Cerebellar nuclear complex (tissue), 1 donor: Measurements from ENCODE around the gene DNAJA2.

ENCODE experiments used
- DNase-seq, 2 experiments: peaks; one replicate each; lab custom pipeline; 2025; lab: John Stamatoyannopoulos, UW

Gene DNAJA2

DNA sequence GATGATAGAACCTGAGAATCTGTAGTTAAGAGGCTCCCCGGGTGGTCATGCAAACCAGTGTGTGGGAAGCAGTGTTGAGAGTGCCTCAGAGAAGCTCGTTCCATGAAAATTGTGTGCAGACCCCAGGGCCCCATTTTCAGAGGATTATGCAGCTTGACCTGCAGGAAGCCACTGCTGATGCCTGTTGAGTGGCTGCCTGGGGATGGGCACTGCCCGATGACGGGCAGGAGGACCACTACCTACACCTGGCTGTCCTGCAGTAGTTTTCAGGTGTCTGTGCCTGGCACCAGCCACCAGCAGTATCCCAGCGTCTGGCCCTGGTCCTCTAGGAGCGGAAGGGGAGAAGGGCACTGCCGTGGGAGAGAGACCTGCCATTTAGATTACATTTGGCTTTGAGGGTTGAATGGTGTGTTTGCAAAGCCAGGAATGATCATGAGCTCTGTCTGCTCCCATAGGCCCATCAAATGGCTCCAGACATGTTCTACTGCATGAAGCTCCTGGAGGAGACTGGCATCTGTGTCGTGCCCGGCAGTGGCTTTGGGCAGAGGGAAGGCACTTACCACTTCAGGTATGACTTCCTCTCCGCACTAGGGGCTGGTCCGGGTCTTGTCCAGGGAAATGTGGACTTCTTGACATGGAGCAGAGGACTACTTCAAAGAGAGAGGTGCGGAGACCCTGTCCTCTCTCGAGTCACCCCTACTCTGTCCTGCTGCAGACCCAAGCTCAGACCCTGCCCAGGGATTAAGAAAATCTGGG is 46.8 kb downstream of the DNAJA2 start:
- no peak for DNase-seq

- DNase-seq: no peak
Observed at GRCh38 chr16:46924402-46924801, 49.1 kb downstream of the DNAJA2 start.

DNA sequence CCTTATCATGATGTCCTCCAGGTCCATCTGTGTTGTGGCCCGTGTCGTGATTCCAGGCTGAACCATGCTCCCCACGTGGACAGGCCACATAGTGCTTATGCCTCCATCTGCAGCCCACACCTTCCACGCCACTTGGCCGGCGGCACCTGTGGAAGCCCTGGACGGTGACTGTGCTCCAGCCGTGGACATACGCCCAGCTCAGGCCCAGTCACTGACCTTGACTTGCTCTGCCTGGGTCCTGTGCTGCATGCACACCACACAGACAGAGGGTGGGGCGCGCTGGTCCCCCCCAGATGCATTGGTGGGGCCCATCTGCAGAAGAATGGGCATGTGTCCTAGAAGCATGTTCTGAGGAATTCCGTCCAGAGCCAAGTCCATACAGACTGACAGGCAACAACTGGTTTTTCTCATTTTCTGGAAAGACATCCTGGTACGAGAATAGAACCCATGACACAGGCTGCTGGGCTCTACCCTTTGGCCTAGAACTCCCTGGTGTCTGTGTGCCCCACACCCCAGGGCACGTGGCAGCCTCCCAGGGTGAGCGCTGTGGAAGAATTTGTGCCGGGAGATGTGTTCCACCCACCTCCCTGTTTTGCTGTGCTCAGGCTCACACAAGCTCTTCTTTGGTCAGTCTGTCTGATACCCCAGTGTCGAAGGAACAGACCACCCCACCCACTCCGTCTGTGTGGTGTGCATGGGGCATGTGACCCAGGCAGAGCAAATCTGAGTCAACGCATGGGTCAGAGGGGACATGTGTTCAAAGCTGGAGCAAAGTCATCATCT is 49.8 kb downstream of the DNAJA2 start:
- no peak for DNase-seq

DNA sequence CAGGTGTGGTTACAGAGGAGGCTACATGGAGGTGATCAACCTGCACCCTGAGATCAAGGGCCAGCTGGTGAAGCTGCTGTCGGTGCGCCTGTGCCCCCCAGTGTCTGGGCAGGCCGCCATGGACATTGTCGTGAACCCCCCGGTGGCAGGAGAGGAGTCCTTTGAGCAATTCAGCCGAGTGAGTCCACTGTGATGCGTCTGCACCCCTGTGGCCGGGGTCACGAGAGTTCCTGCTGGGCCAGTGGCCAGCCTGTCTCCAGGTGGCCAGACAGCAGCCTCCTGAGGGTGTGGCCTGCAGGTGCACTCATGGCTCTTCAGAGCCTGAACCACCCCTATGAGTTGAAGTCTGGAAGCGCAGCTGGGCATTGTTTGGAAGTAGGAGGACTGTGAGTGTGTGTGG is 51.2 kb downstream of the DNAJA2 start:
- DNase-seq: no peak

- no peak for DNase-seq
Observed at GRCh38 chr16:46920402-46921068, 52.9 kb downstream of the DNAJA2 start.

DNA sequence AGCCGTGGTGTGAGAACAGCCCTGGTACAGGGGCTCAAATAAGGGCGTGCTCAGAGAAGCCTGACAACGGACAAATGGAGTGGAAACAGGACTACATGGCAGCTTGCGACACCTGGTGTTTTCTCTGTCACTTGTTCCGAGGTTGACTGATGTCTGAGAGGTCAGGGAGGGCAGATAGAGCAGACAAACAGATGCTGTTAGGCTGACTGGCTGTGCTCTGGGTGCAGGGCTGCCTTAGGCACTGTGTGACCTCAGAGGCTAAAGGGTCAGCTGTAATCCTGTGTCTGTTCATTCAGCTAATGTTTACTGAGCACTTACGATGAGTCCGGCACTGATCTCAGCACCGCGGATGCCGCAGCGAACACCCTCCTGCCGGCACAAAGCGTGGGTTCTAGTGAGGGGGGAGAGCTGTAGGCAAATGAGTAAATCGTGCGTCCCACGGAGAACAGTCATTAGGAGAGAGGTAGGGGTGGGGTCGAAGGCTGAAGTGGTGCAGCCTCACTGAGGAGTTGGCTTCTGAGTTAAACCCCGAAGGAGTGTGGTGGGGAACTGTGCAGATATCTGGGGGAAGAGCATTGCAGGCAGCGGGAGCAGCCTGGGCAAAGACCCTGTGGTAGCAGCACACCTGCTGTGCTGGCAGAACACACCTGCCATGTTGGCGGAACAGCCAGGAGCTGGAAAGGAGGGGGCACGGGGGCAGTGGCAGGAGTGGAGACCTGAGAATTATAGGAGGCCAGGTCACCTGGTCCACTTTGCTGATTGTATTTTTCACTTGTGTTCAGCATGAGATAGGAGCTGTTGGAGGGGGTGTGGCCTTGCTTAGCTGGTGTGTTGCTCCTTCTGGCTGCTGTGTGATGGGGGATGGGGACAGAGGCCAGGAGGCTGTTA is 54.3 kb downstream of the DNAJA2 start:
- no peak for DNase-seq

DNA sequence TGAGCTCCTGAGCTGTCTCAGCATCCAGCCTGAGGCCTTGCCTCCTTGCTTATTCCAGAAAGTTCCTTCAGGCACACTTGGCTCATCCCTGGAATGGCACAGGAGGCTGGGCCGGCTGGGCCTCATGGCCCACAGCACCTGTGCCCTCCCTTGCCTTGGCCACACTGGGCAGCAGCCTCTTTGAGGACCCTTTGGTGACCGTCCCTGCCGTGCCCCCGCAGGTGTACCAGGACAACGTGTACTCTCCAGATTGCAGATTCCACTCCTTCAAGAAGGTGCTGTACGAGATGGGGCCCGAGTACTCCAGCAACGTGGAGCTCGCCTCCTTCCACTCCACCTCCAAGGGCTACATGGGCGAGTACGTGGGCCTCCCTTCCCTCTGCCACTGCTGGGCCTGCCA is 55.1 kb downstream of the DNAJA2 start:
- DNase-seq: no peak

GRCh38 chr16:46916980-46917379 is 56.5 kb downstream of the DNAJA2 start:
- no peak for DNase-seq

- no peak for DNase-seq
Observed at GRCh38 chr16:46915483-46916025, 57.9 kb downstream of the DNAJA2 start.

- DNase-seq: no peak
Observed at GRCh38 chr16:46914556-46915201, 58.8 kb downstream of the DNAJA2 start.

DNA sequence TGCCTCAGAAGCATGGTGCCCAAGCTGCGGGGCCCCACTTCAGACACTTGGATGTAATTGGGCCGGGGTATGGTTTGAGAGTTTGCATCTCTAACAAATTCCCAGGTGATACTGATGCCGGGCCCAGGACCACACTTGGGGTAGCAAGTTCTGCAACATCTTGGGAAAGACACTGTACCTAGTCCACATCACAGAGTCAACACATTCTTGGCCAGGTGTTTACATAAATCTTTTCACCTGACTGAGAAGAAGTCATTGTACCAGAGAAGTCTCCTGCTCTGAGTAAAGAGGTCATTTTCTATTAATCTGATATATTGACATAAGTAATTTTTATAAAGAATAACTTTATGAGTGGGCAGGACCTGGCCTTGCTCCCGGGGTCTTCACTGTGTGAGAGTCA is 61.8 kb downstream of the DNAJA2 start:
- no peak for DNase-seq

GRCh38 chr16:46911038-46911437 is 62.4 kb downstream of the DNAJA2 start:
- no peak for DNase-seq

- peak in 1 of 2 experiments; percentile 2 for DNase-seq
Observed at GRCh38 chr16:46908540-46909372, 64.7 kb downstream of the DNAJA2 start.

GRCh38 chr16:46907061-46907774 is 66.3 kb downstream of the DNAJA2 start:
- DNase-seq: no peak

DNA sequence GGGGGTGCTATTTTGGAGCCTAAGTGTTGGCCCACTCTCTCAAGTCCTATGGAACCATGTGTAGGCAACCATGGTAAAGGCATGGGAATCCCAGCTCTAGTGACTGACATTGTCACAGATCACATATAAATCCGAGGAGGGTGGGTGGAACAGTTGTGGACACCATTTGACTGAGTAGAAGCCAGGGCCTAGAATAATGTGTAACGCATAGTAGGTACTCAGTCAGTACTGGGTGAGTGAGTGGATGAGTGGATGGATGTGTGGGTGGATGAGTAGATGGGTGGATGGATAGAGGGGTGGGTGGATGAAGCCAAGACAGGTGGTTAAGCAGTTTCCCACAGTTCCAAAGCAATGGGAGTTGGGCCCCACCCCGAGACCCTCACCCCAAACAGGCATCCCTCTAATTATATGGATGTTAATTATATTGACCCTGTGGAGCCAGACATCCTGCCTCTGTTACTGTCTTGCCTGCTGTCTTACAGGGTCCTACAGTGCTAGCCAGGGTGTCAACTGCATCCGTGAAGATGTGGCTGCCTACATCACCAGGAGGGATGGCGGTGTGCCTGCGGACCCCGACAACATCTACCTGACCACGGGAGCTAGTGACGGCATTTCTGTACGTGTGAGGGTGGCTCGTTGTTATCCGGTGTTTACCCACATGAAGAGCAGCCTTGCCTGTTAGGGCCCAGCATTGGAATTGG is 67.0 kb downstream of the DNAJA2 start:
- DNase-seq: no peak
